Measurements from ENCODE around the gene LFNG. TPM values are rescaled to one million over a fixed set of nuclear protein-coding genes. Genes with fewer than 3 reads are reported as not detected.
A peak's percentile ranks its signal among the peaks of the same experiment; 100 is the strongest.

Gene LFNG
- total and polyA plus RNA-seq, 2 of the 13 experiments (the other 11 are each of a cell fraction or from before 2014, with no cell fraction given): 0.44 to 1.5 TPM

- TF ChIP-seq, protein P1, sequence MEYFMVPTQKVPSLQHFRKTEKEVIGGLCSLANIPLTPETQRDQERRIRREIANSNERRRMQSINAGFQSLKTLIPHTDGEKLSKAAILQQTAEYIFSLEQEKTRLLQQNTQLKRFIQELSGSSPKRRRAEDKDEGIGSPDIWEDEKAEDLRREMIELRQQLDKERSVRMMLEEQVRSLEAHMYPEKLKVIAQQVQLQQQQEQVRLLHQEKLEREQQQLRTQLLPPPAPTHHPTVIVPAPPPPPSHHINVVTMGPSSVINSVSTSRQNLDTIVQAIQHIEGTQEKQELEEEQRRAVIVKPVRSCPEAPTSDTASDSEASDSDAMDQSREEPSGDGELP (IDR thresholded peaks at IDR 0.05; ENCODE audit: borderline replicate concordance, low read depth): peak; percentile 85; the same call in 1 of the 2 replicates
- TF ChIP-seq RBFOX2 (IDR thresholded peaks at IDR 0.05; ENCODE audit: low read depth, low read length): no peak
- no peak for TF ChIP-seq E2F5 (CRISPR knock-in tag; conservative IDR thresholded peaks at IDR 0.05)
- no peak for TF ChIP-seq TRIM22 (IDR thresholded peaks at IDR 0.05)
- TF ChIP-seq IRX3 (CRISPR knock-in tag; IDR thresholded peaks at IDR 0.05; ENCODE audit: borderline replicate concordance, low read depth): no peak
- no peak for TF ChIP-seq MLLT10 (CRISPR knock-in tag; IDR thresholded peaks at IDR 0.05)
- no peak for TF ChIP-seq ATRX (CRISPR knock-in tag; IDR thresholded peaks at IDR 0.05; ENCODE audit: borderline replicate concordance)
- no peak for TF ChIP-seq ZBTB37 (CRISPR knock-in tag; IDR thresholded peaks at IDR 0.05)
- TF ChIP-seq SRF (IDR thresholded peaks at IDR 0.05; ENCODE audit: low read depth, low read length): no peak
- no peak for TF ChIP-seq ETV6 (CRISPR knock-in tag; conservative IDR thresholded peaks at IDR 0.05)
- TF ChIP-seq ZNF263 (CRISPR knock-in tag; IDR thresholded peaks at IDR 0.05): peak; percentile 71
- no peak for TF ChIP-seq MED1 (CRISPR knock-in tag; IDR thresholded peaks at IDR 0.05)
- no peak for TF ChIP-seq KLF15 (CRISPR knock-in tag; IDR thresholded peaks at IDR 0.05; ENCODE audit: borderline replicate concordance)
- no peak for TF ChIP-seq ZSCAN22 (CRISPR knock-in tag; IDR thresholded peaks at IDR 0.05)
- no peak for TF ChIP-seq REXO4 (CRISPR knock-in tag; IDR thresholded peaks at IDR 0.05; ENCODE audit: borderline replicate concordance)
- no peak for TF ChIP-seq CREM (IDR thresholded peaks at IDR 0.05)
- TF ChIP-seq CREM (CRISPR knock-in tag; IDR thresholded peaks at IDR 0.05): no peak
- TF ChIP-seq SSRP1 (CRISPR knock-in tag; IDR thresholded peaks at IDR 0.05): no peak
- no peak for TF ChIP-seq ZNF503 (CRISPR knock-in tag; IDR thresholded peaks at IDR 0.05)
- no peak for TF ChIP-seq HNRNPK (IDR thresholded peaks at IDR 0.05; ENCODE audit: low read depth, low read length, poor library complexity, severe bottlenecking)
- TF ChIP-seq SRY (CRISPR knock-in tag; IDR thresholded peaks at IDR 0.05): no peak
- no peak for TF ChIP-seq FOXP1 (IDR thresholded peaks at IDR 0.05)
- TF ChIP-seq FOXP1 (CRISPR knock-in tag; IDR thresholded peaks at IDR 0.05): peak; percentile 28; the same call in 1 of the 2 replicates
- no peak for TF ChIP-seq JUNB (CRISPR knock-in tag; IDR thresholded peaks at IDR 0.05; ENCODE audit: borderline replicate concordance)
Observed at GRCh38 chr7:2527505-2528467, 8.2 kb downstream of the LFNG start (continued).

Data from HepG2 (cell line).